AG04450 (cell line): ENCODE data around the gene SEC23IP. TPM values are rescaled to one million over a fixed set of nuclear protein-coding genes. Genes with fewer than 3 reads are reported as not detected.
A peak's percentile ranks its signal among the peaks of the same experiment; 100 is the strongest.

Experiments used
- CTCF ChIA-PET: fragments of 300-600, 350-600 bp; formaldehyde crosslinking; extraction: SDS; loops from one replicate; lab custom pipeline; 2022; ENCODE audit warnings: antibody characterized with exemption, inconsistent platforms; lab: Charles Lee
- POLR2A ChIA-PET: fragments of 350-600 bp; formaldehyde crosslinking; extraction: SDS; loops from one replicate; lab custom pipeline; 2021; ENCODE audit warnings: antibody characterized with exemption, inconsistent platforms; lab: Yijun Ruan, JAX
- DNase-seq: peaks from one replicate; pipeline ENCODE4 v3.0.0-alpha.2; 2011; ENCODE audit warnings: low read depth, low spot score
- H3K27ac ChIP-seq: one replicate; pipeline ENCODE4 v1.5.1; 2012; ENCODE audit warnings: low read depth, low read length, control low read depth
- H3K27me3 ChIP-seq: one replicate; pipeline ENCODE4 v1.6.0; 2012; ENCODE audit warnings: low read length; ENCODE audit not compliant: control insufficient read depth, insufficient read depth
- H3K4me3 ChIP-seq: 2 replicates; pipeline ENCODE4 v1.5.1; 2011; ENCODE audit warnings: mild to moderate bottlenecking, low read depth, low read length, control low read depth
- H3K9me3 ChIP-seq: 2 replicates; pipeline ENCODE4 v1.5.1; 2012; ENCODE audit warnings: low read length; ENCODE audit not compliant: control insufficient read depth, insufficient read depth
- CTCF ChIP-seq: IDR thresholded peaks from 2 replicates; pipeline ENCODE4 v1.5.1; 2011; ENCODE audit warnings: low read depth, low read length, control low read depth, inconsistent platforms
- polyA plus RNA-seq: library from polyadenylated mRNA; depleted of rRNA; stranded (reverse); fragments of >200 nt; gene quantifications from 2 replicates; pipeline ENCODE4 v1.2.3, GENCODE V29; 2011

The SEC23IP gene
- polyA plus RNA-seq, 1 experiment, result 62.8 TPM

DNA sequence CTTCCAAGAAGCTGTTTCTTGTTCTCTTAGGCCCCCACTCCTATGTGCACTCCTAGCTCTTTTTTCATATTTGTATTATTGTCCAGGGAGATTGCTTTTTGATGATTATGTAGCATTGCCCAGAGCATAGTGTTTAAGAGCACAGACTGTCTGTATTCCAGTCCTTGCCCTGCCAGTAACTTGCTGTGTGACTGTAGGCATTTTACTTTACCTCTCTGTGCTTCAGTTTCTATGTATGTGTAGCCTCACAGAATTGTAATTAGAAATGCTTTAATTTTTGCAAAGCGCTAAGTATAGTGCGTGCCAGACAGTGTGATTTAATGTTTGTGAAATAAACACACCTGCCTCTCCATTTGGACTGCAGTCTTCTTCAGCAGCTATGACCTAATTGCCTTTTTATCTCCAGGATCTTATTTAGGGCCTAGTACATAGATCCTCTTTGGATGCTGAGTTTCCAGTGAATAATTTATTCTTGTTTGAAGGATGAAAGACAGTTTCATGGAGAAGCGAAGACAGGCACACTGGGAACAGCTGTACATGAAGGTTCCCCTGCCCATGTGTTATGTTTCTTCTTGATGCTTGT, 1.4 kb downstream of the SEC23IP start:
- H3K4me3 ChIP-seq, result peak overlapping the region; percentile 49
- no peaks in the 10 kb centered on the region; the same call in 1 of the 2 replicates for H3K9me3 ChIP-seq
- CTCF ChIA-PET, result interaction anchor here (1.1 to 1.8 kb wide), 2 partner anchors 34 to 144 kb away, joined by 5 read pairs; no protein-coding TSS in a partner anchor
- H3K27ac ChIP-seq, result no peak overlapping the region
- POLR2A ChIA-PET, result no interaction called here
- no peak for TF ChIP-seq CTCF
- no peaks in the 10 kb centered on the region for H3K27me3 ChIP-seq
- no peak for DNase-seq

- Histone ChIP-seq H3K4me3 (no peak overlapping the region; the same call in 1 of the 2 replicates), H3K27me3 (no peaks in the 10 kb centered on the region), H3K9me3 (no peaks in the 10 kb centered on the region; the same call in 1 of the 2 replicates), H3K27ac (peak overlapping the region; percentile 63)
- no peak for TF ChIP-seq CTCF
- ChIA-PET POLR2A (no interaction called here), CTCF (interaction anchor here (0.5 to 1.6 kb wide), 3 partner anchors 37 to 146 kb away, joined by 3 to 9 read pairs (median 3); no protein-coding TSS in a partner anchor)
- peak; percentile 78 for DNase-seq
These were observed 3.6 kb downstream of the SEC23IP start for GRCh38 chr10:119896061-119896655.

DNA sequence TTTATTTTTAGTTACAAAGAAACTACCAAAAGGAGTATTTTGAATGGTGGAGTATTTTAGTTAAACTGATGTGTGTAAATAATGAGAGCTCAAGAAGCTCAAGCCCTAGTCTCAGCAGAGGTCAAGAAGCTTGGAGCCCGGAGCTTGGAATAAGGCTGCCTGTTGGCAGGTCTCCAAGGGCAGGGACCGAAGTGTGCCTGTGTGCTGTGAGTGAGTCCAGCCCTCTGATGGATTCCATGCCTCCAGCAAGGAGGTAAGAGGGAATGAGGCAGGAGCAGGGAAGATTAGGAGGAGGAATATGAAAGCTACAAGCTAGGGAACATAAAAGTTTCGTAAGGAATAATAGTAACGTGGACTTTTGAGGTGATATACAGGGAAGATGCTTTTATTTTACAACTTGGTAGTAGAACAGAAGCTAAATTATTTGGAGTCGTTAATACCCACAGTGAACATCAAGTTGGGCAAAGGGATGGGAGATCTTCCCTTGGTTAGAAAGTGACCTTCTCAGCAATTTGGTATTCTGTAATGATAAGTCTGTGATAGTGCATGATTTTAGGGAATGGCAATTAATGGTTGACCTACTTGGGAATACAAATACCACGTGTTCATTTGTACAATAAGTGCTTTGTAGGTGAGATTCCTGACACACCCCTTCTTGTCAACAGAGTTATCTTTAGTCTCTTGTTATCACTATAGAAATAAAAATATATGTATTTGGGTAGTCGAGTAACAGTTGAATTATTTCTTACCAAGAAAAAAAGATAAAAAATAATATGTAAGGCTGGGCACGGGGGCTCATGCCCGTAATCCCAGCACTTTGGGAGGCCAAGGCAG, 4.6 kb downstream of the SEC23IP start:
- Histone ChIP-seq H3K27me3 (no peaks in the 10 kb centered on the region), H3K9me3 (no peaks in the 10 kb centered on the region; the same call in 1 of the 2 replicates), H3K27ac (no peak overlapping the region), H3K4me3 (no peak overlapping the region)
- CTCF ChIA-PET, result interaction anchor here (0.6 to 1.6 kb wide), 3 partner anchors 147 to 211 kb away, joined by 5 to 9 read pairs (median 5); no protein-coding TSS in a partner anchor
- TF ChIP-seq CTCF, result no peak
- no peak for DNase-seq
- POLR2A ChIA-PET, result no interaction called here

DNA sequence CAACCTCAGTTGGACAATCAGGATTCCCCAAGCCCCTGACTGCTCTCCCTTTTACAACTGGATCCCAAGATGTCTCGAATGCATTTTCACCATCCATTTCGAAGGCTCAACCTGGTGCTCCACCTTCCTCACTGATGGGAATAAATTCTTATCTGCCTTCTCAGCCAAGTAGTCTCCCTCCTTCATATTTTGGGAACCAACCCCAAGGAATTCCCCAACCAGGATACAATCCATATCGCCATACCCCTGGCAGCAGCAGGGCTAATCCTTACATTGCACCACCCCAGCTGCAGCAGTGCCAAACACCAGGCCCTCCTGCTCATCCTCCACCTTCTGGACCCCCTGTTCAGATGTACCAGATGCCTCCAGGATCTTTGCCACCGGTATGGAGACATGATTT, 6.0 kb downstream of the SEC23IP start:
- Histone ChIP-seq H3K27me3 (no peaks in the 10 kb centered on the region), H3K27ac (no peak overlapping the region), H3K4me3 (no peak overlapping the region), H3K9me3 (no peaks in the 10 kb centered on the region)
- CTCF ChIA-PET, result no interaction called here
- no peak for TF ChIP-seq CTCF
- POLR2A ChIA-PET, result no interaction called here
- DNase-seq, result no peak
